HG03378 (cell line): Measurements from ENCODE around the gene FSTL5.

Source experiments
- ATAC-seq: cut with Tn5 transposase; IDR thresholded peaks from one replicate; pipeline ENCODE4 v1.9.1; 2021; ENCODE audit warnings: mild to moderate bottlenecking, moderate library complexity; ENCODE audit not compliant: unreplicated experiment

The FSTL5 gene

GRCh38 chr4:161949946-161950725 lies 213.7 kb downstream of the FSTL5 start:
- ATAC-seq = no peak

- ATAC-seq = no peak
These were observed 215.6 kb downstream of the FSTL5 start for GRCh38 chr4:161948026-161948770.

GRCh38 chr4:161937596-161937995 lies 226.2 kb downstream of the FSTL5 start:
- ATAC-seq = no peak

- no peak for ATAC-seq
These were observed 226.9 kb downstream of the FSTL5 start for GRCh38 chr4:161936625-161937550.

GRCh38 chr4:161931089-161931488 lies 232.7 kb downstream of the FSTL5 start:
- no peak for ATAC-seq

GRCh38 chr4:161929956-161930355 lies 233.8 kb downstream of the FSTL5 start:
- no peak for ATAC-seq

GRCh38 chr4:161926033-161926828 lies 237.6 kb downstream of the FSTL5 start:
- no peak for ATAC-seq

- no peak for ATAC-seq
These were observed 243.3 kb downstream of the FSTL5 start for GRCh38 chr4:161920304-161921052.

- no peak for ATAC-seq
These were observed 244.2 kb downstream of the FSTL5 start for GRCh38 chr4:161919442-161920220.

- ATAC-seq = no peak
These were observed 247.8 kb downstream of the FSTL5 start for GRCh38 chr4:161916035-161916434.

- ATAC-seq = no peak
These were observed 256.2 kb downstream of the FSTL5 start for GRCh38 chr4:161907590-161907955.

GRCh38 chr4:161906836-161907589 lies 256.8 kb downstream of the FSTL5 start:
- ATAC-seq = no peak

GRCh38 chr4:161900110-161900509 lies 263.7 kb downstream of the FSTL5 start:
- no peak for ATAC-seq

- ATAC-seq = no peak
These were observed 269.2 kb downstream of the FSTL5 start for GRCh38 chr4:161894493-161895167.

GRCh38 chr4:161894014-161894413 lies 269.8 kb downstream of the FSTL5 start:
- ATAC-seq = no peak

- ATAC-seq = no peak
These were observed 270.2 kb downstream of the FSTL5 start for GRCh38 chr4:161893566-161893965.

- no peak for ATAC-seq
These were observed 270.8 kb downstream of the FSTL5 start for GRCh38 chr4:161892951-161893350.

- ATAC-seq = no peak
These were observed 280.6 kb downstream of the FSTL5 start for GRCh38 chr4:161883157-161883556.
